Naive thymus-derived CD4-positive, alpha-beta T cell (primary cell): ENCODE data around the gene BRD4. TPM values are rescaled to one million over a fixed set of nuclear protein-coding genes. Genes with fewer than 3 reads are reported as not detected.
A peak's percentile ranks its signal among the peaks of the same experiment; 100 is the strongest.

Experiments used
- ATAC-seq: fragments of 150-1000 bp; cut with Tn5 transposase; 2 replicates; pipeline ENCODE4 v1.10.0; 2021; ENCODE audit warnings: mild to moderate bottlenecking, moderate library complexity
- CTCF ChIA-PET: fragments of 350-600 bp; sonication (Branson Sonifier 250); formaldehyde crosslinking; loops from one replicate; lab custom pipeline; 2021; ENCODE audit warnings: antibody characterized with exemption; lab: Charles Lee
- POLR2A ChIA-PET: fragments of 350-600 bp; sonication (Branson Sonifier 250); formaldehyde crosslinking; loops from one replicate; lab custom pipeline; 2021; ENCODE audit warnings: antibody characterized with exemption, inconsistent platforms; lab: Charles Lee
- DNase-seq, 9 donors: peaks; one replicate each; pipeline versions ENCODE4 v3.0.0 to v3.0.0-alpha.2; 2020 to 2022; ENCODE audit warnings: mixed read lengths in 1 of 9
- H3K27ac ChIP-seq: one replicate; pipeline ENCODE4 v1.7.0; 2013; ENCODE audit warnings: mild to moderate bottlenecking, low read depth, low read length, moderate library complexity
- H3K27me3 ChIP-seq, 2 donors: one replicate each; pipeline ENCODE4 v1.7.0; 2013; ENCODE audit warnings: low read length in 2 of 2, mild to moderate bottlenecking in 2 of 2, moderate library complexity in 2 of 2; ENCODE audit not compliant: control insufficient read depth in 2 of 2, insufficient read depth in 2 of 2
- H3K36me3 ChIP-seq, 3 experiments: 1 replicate in 2 of 3; 2 replicates in 1 of 3; pipeline ENCODE4 v1.7.0; 2013; ENCODE audit warnings: low read length in 3 of 3, mild to moderate bottlenecking in 3 of 3, moderate library complexity in 1 of 3; ENCODE audit not compliant: insufficient read depth in 3 of 3, control insufficient read depth in 2 of 3
- H3K4me1 ChIP-seq, 2 donors: one replicate each; pipeline ENCODE4 v1.7.0; 2013; ENCODE audit warnings: low read length in 2 of 2, mild to moderate bottlenecking in 2 of 2, moderate library complexity in 1 of 2; ENCODE audit not compliant: control insufficient read depth in 2 of 2, insufficient read depth in 2 of 2
- H3K4me3 ChIP-seq: 2 replicates; pipeline ENCODE4 v1.7.0; 2013; ENCODE audit warnings: mild to moderate bottlenecking, low read length
- H3K9me3 ChIP-seq, 3 experiments: 1 replicate in 2 of 3; 2 replicates in 1 of 3; pipeline ENCODE4 v1.7.0; 2013; ENCODE audit warnings: low read length in 3 of 3; ENCODE audit not compliant: control insufficient read depth in 2 of 3
- H3K27ac Mint-ChIP-seq, 9 donors: one replicate each; pipeline ENCODE4 v1.8.0; 2020 to 2022; ENCODE audit warnings: mixed read lengths in 9 of 9, mild to moderate bottlenecking in 8 of 9, moderate library complexity in 5 of 9, inconsistent platforms in 2 of 9
- H3K27me3 Mint-ChIP-seq, 5 donors: one replicate each; pipeline ENCODE4 v1.8.0; 2021 to 2022; ENCODE audit warnings: mixed read lengths in 5 of 5, mild to moderate bottlenecking in 1 of 5
- H3K36me3 Mint-ChIP-seq, 5 donors: one replicate each; pipeline ENCODE4 v1.8.0; 2020 to 2022; ENCODE audit warnings: mixed read lengths in 5 of 5, mild to moderate bottlenecking in 3 of 5, inconsistent platforms in 1 of 5
- H3K4me1 Mint-ChIP-seq, 7 donors: one replicate each; pipeline ENCODE4 v1.8.0; 2020 to 2022; ENCODE audit warnings: mixed read lengths in 7 of 7, mild to moderate bottlenecking in 3 of 7, inconsistent platforms in 1 of 7
- H3K4me3 Mint-ChIP-seq, 10 donors: one replicate each; pipeline ENCODE4 v1.8.0; 2020 to 2022; ENCODE audit warnings: mild to moderate bottlenecking in 10 of 10, mixed read lengths in 10 of 10, moderate library complexity in 6 of 10, inconsistent platforms in 2 of 10
- H3K9me3 Mint-ChIP-seq, 11 donors: one replicate each; pipeline ENCODE4 v1.8.0; 2020 to 2022; ENCODE audit warnings: mixed read lengths in 11 of 11, mild to moderate bottlenecking in 4 of 11, inconsistent platforms in 1 of 11, moderate library complexity in 1 of 11
- intact Hi-C, 2 donors: fragments of 100-400 bp; cut with micrococcal nuclease; formaldehyde crosslinking; loops; one replicate each; pipeline ENCODE4 v1.15.1; 2023
- polyA plus RNA-seq, 2 donors: library from polyadenylated mRNA; unstranded; fragments of 300-500 nt; fragmentation: Illumina TruSeq; gene quantifications; one replicate each; pipeline ENCODE4 v1.2.3, GENCODE V29; 2021
- total RNA-seq, 6 experiments: library from RNA in 5 of 6; stranded (reverse) in 5 of 6; gene quantifications; 1 replicate in 5 of 6; 2 replicates in 1 of 6; pipeline ENCODE4 v1.2.3 and lab custom pipeline; 2021 to 2026

BRD4 gene
- total and polyA plus RNA-seq, 7 experiments from 2014 or later: 10.5 to 168 (median 113) TPM

DNA sequence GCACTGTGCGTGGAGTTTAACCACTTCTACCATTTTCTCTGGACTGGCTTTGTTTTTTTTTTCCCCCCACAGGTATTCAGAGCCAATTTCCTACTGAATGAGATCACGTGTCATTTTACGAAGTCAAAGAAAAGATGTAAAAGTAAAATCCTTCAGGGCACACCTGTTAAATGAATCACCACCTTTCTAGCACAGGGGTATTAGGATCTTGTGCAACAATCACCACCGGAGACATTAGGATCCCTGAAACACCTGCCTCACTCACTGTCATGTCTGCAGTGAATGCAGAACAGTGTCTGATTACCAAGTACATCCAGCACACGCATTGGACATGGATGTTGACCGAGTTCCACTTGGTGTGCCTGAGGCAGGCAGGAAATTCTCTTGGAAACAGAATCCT is 17.2 kb downstream of the BRD4 start:
- Histone ChIP-seq H3K4me3 (no peak overlapping the region), H3K9me3 (no peaks in the 10 kb centered on the region), H3K27ac (no peak overlapping the region), H3K4me1 (peaks cover 38 to 63% of the 10 kb centered on the region in 2 donors), H3K36me3 (no peaks in the 10 kb centered on the region), H3K27me3 (no peaks in the 10 kb centered on the region)
- Mint-ChIP-seq H3K9me3 (no peaks in the 10 kb centered on the region), H3K27ac (peak overlapping the region in 7 of 9 donors; percentile 18 to 80 (median 62)), H3K4me3 (peak overlapping the region in 9 of 10 donors; percentile 16 to 77 (median 33)), H3K36me3 (peaks cover 0 to 6% (median 0%) of the 10 kb centered on the region in 5 donors), H3K4me1 (peaks cover 60 to 94% (median 76%) of the 10 kb centered on the region in 7 donors), H3K27me3 (no peaks in the 10 kb centered on the region)
- DNase-seq (no peak), ATAC-seq (no peak)
- ChIA-PET CTCF (no interaction called here), POLR2A (interaction anchor here (1.1 kb wide), 1 partner anchor 17 kb away, joined by 3 read pairs; no protein-coding TSS in a partner anchor)
- intact Hi-C loops: no loop called here

DNA sequence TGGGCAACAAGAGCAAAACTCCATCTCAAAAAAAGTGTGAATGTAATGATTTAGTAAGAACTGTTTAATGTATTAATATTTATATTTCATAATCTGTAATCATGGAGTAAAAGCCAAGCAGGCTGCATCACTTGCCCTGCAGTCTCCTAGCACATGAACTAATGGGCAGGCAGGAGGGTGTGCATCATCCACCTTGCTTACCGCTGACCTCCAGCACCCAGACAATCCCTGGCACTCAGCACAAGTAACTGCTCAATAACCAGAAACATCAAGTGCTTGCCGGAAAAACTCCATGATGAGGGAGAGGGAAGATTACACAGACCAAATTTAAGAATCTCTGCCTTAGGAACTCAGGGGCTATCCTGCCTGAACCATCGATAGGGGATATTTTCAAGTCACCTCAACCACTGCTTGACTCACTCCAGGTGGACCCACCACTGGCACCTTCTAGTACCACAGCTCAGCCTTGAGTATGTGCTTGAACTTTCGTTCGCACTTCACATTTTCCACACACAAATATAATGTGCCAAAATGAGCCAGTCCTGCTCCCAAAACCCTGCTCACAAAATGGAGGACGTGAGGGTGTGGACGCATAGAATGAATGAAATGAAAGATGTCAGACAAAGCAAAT is 18.6 kb downstream of the BRD4 start:
- Mint-ChIP-seq H3K27me3 (no peaks in the 10 kb centered on the region), H3K27ac (peak overlapping the region in 5 of 9 donors; percentile 13 to 76 (median 53)), H3K9me3 (no peaks in the 10 kb centered on the region), H3K36me3 (peaks cover 0 to 6% (median 5%) of the 10 kb centered on the region in 5 donors), H3K4me3 (peak overlapping the region in 7 of 10 donors; percentile 13 to 77 (median 54)), H3K4me1 (peaks cover 61 to 93% (median 72%) of the 10 kb centered on the region in 7 donors)
- no peak for DNase-seq
- no peaks in the 10 kb centered on the region for H3K27me3 ChIP-seq
- H3K27ac ChIP-seq: no peak overlapping the region
- no peak for ATAC-seq
- H3K36me3 ChIP-seq: no peaks in the 10 kb centered on the region
- ChIA-PET CTCF (no interaction called here), POLR2A (no interaction called here)
- no peaks in the 10 kb centered on the region for H3K9me3 ChIP-seq
- H3K4me1 ChIP-seq: peaks cover 36 to 50% of the 10 kb centered on the region in 2 donors
- H3K4me3 ChIP-seq: no peak overlapping the region
- intact Hi-C loops: no loop called here

DNA sequence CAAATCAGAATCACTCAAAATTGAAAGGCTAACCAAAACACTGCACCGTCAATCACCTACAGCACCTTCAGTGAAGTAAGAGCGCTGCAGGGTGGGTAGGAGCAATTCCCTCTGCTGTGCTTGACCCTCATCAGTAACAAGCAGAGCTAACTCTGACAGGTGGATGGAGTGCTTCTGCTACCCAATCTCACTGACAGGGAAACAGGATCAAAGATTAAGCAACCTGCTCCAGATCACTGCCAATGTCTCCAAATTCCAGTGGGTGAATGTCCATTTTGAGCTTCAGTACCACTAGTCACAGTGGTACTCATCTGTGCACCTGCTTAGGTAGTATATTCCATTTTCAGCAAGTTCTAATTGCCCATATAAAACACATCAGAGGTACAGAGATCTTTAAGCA is 25.2 kb downstream of the BRD4 start:
- H3K4me3 ChIP-seq: no peak overlapping the region
- DNase-seq (no peak), ATAC-seq (no peak)
- ChIA-PET CTCF (no interaction called here), POLR2A (no interaction called here)
- no peaks in the 10 kb centered on the region for H3K36me3 ChIP-seq
- no peaks in the 10 kb centered on the region for H3K27me3 ChIP-seq
- no peaks in the 10 kb centered on the region for H3K27me3 Mint-ChIP-seq
- no peaks in the 10 kb centered on the region for H3K9me3 ChIP-seq
- peaks cover 59 to 92% (median 74%) of the 10 kb centered on the region in 7 donors for H3K4me1 Mint-ChIP-seq
- H3K36me3 Mint-ChIP-seq: peaks cover 0 to 12% (median 5%) of the 10 kb centered on the region in 5 donors
- peak overlapping the region in 5 of 9 donors; percentile 23 to 66 (median 38) for H3K27ac Mint-ChIP-seq
- H3K9me3 Mint-ChIP-seq: no peaks in the 10 kb centered on the region
- no peak overlapping the region for H3K27ac ChIP-seq
- H3K4me3 Mint-ChIP-seq: peak overlapping the region in 8 of 10 donors; percentile 4 to 80 (median 54)
- intact Hi-C loops: no loop called here
- peaks cover 59 to 60% of the 10 kb centered on the region in 2 donors for H3K4me1 ChIP-seq

DNA sequence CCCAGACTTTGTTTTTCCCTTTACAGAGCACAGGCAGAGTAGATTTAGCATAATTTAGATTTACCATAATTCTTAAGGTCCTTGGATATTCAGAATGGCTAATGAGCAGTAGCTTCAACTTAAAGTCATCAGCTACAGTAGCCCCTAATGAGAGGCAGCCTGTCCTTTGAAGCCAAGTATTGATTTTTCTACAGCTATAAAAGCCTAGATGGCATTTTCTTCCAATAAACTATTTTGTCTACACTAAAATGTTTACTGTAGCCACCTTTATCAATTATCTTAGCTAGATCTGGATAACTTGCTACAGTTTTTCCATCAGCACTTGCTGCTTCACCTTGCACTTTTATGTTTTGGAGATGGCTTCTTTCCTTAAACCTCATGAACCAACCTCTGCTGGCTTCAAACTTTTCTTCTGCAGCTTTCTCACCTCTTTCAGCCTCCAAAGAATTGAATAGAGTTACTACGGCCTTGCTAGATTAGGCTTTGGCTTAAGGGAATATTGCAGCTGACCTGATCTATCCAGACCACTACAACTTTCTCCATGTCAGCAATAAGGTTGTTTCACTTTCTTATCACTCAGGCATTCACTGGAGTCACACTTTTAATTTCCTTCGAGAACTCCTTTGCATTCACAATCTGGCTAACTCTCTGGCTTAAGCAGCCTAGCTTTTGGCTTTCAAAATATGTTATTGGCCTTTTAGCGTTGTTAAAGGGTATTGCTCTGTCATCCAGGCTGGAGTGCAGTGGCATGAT is 26.6 kb downstream of the BRD4 start:
- peak overlapping the region in 7 of 9 donors; percentile 12 to 75 (median 66) for H3K27ac Mint-ChIP-seq
- ATAC-seq: no peak
- DNase-seq: no peak
- ChIA-PET POLR2A (interaction anchor here (0.7 to 0.8 kb wide), 2 partner anchors 11 to 72 kb away, joined by 3 to 4 read pairs; no protein-coding TSS in a partner anchor), CTCF (no interaction called here)
- peaks cover 0 to 10% (median 2%) of the 10 kb centered on the region in 5 donors for H3K36me3 Mint-ChIP-seq
- H3K27me3 Mint-ChIP-seq: no peaks in the 10 kb centered on the region
- H3K4me1 ChIP-seq: peaks cover 47 to 67% of the 10 kb centered on the region in 2 donors
- H3K9me3 Mint-ChIP-seq: no peaks in the 10 kb centered on the region
- no peak overlapping the region for H3K27ac ChIP-seq
- H3K27me3 ChIP-seq: no peaks in the 10 kb centered on the region
- H3K4me3 Mint-ChIP-seq: peak overlapping the region in 7 of 10 donors; percentile 5 to 80 (median 52)
- intact Hi-C loops: loop anchor here in 1 of 2 donors (2.0 kb wide), 1 partner anchor 13 kb away; no protein-coding TSS in a partner anchor
- H3K4me1 Mint-ChIP-seq: peaks cover 56 to 90% (median 72%) of the 10 kb centered on the region in 7 donors
- H3K4me3 ChIP-seq: no peak overlapping the region
- no peaks in the 10 kb centered on the region for H3K9me3 ChIP-seq
- no peaks in the 10 kb centered on the region for H3K36me3 ChIP-seq

DNA sequence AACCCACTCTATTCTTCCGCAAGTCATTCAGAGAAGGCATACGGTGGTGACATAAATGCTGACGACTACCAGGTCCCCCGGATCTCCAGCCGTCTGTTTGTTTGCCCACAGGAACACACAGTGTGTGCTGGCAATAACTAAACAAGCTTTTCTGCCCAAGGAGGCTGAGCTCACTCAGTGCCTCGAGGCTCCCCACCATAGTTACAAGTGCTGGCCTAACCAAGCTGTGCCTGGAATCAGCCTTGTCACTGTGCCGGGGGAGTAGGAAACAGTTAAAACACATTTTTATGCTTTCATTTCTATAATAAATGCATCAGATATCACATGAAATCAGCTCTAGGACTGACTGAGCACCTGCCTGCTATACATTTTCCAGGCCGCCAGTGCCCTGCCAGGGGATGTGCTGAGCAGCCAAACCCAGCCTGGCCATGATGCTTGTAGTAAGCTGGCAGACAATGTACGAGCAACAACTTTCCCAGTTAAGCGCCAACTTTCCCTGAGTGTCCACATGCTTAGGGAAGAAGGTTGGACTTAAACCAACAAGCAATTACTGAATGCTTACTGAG is 28.1 kb downstream of the BRD4 start:
- intact Hi-C loops: loop anchor here in 1 of 2 donors (2.0 kb wide), 1 partner anchor 15 kb away; no protein-coding TSS in a partner anchor
- Histone ChIP-seq H3K4me3 (peak overlapping the region; percentile 34), H3K9me3 (no peaks in the 10 kb centered on the region), H3K27me3 (no peaks in the 10 kb centered on the region), H3K36me3 (no peaks in the 10 kb centered on the region), H3K4me1 (peaks cover 55 to 75% of the 10 kb centered on the region in 2 donors), H3K27ac (peak overlapping the region; percentile 42)
- peak overlapping the region; percentile 6 to 89 (median 78) for H3K27ac Mint-ChIP-seq
- DNase-seq (no peak), ATAC-seq (peak; percentile 30)
- peaks cover 65 to 90% (median 76%) of the 10 kb centered on the region in 7 donors for H3K4me1 Mint-ChIP-seq
- POLR2A ChIA-PET: no interaction called here
- no peaks in the 10 kb centered on the region for H3K27me3 Mint-ChIP-seq
- peaks cover 0 to 9% (median 2%) of the 10 kb centered on the region in 5 donors for H3K36me3 Mint-ChIP-seq
- no peaks in the 10 kb centered on the region for H3K9me3 Mint-ChIP-seq
- CTCF ChIA-PET: interaction anchor here (0.7 kb wide), 1 partner anchor 1113 kb away, joined by 3 read pairs; no protein-coding TSS in a partner anchor
- H3K4me3 Mint-ChIP-seq: peak overlapping the region in 9 of 10 donors; percentile 42 to 83 (median 71)

DNA sequence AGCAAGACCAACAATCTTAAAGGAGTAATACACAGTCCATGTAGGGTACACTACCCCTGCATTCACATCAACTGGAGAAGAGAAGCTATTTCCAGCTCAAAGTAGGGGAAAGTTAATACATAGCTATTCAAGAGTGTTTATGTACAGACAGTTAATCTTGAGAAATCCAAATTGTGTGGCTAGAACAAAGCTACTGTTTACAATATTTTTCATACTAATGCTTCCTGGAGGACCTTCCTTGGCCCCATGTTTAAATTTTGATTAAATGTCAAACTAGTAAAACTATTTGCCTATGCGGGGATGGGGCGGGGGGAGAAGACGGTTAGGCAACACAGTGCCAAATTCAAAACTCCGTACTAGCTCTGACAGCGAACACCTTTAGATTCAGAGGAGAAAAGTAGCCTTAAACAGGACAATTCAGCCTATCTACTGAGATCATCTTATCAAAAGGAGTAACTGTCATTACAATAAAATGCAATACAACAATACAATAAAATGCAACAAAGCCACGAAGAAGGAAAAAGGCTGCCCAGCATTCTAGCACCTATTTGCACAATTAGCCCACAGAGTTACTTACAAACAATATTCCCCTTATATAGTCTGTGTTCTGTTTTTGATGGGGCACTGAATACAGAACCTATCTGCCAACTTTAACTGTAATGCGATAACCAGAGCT is 29.1 kb downstream of the BRD4 start:
- H3K4me1 Mint-ChIP-seq: peaks cover 71 to 95% (median 85%) of the 10 kb centered on the region in 7 donors
- no peak for ATAC-seq
- peaks cover 0 to 13% (median 2%) of the 10 kb centered on the region in 5 donors for H3K36me3 Mint-ChIP-seq
- H3K4me3 Mint-ChIP-seq: peak overlapping the region in 9 of 10 donors; percentile 20 to 83 (median 60)
- DNase-seq: no peak
- Histone ChIP-seq H3K36me3 (no peaks in the 10 kb centered on the region), H3K4me1 (peaks cover 65 to 85% of the 10 kb centered on the region in 2 donors), H3K4me3 (no peak overlapping the region), H3K27me3 (no peaks in the 10 kb centered on the region), H3K9me3 (no peaks in the 10 kb centered on the region), H3K27ac (no peak overlapping the region)
- H3K27me3 Mint-ChIP-seq: no peaks in the 10 kb centered on the region
- CTCF ChIA-PET: interaction anchor here (1.2 to 1.3 kb wide), 2 partner anchors 12 to 20 kb away, joined by 3 read pairs; no protein-coding TSS in a partner anchor
- intact Hi-C loops: no loop called here
- no peaks in the 10 kb centered on the region for H3K9me3 Mint-ChIP-seq
- peak overlapping the region; percentile 6 to 87 (median 69) for H3K27ac Mint-ChIP-seq
- POLR2A ChIA-PET: no interaction called here
